IMR-90 (cell line): ENCODE data around the gene BANP. TPM values are rescaled to one million over a fixed set of nuclear protein-coding genes. Genes with fewer than 3 reads are reported as not detected.

ENCODE experiments used
- ATAC-seq: fragments of 200-7000 bp; cut with Tn5 transposase; 2 replicates; pipeline ENCODE4 v1.9.1; 2020; ENCODE audit warnings: low read depth, mild to moderate bottlenecking, moderate library complexity
- BruUV-seq: library from RNA; stranded (reverse); fragments of 400-500 nt; replicated peaks from 2 replicates; lab custom pipeline; 2021; lab: Mats Ljungman, UMichigan
- CTCF ChIA-PET: fragments of 300-600 bp; formaldehyde crosslinking; extraction: SDS; loops from one replicate; lab custom pipeline; 2021; ENCODE audit warnings: antibody characterized with exemption; lab: Yijun Ruan, JAX
- POLR2A ChIA-PET: fragments of 300-600 bp; sonication (Branson Sonifier 250); formaldehyde crosslinking; loops from one replicate; lab custom pipeline; 2022; ENCODE audit warnings: antibody characterized with exemption; ENCODE audit not compliant: unreplicated experiment; lab: Charles Lee
- DNase-seq: peaks from one replicate; pipeline ENCODE4 v3.0.0; 2013
- H2AFZ ChIP-seq: replicated peaks from 2 replicates; pipeline ENCODE3; 2013; ENCODE audit warnings: low read length, mild to moderate bottlenecking; ENCODE audit not compliant: poor library complexity
- H2AK5ac ChIP-seq: 2 replicates; pipeline ENCODE4 v1.6.1; 2013; ENCODE audit warnings: low read depth, low read length, inconsistent platforms
- H2AK9ac ChIP-seq: replicated peaks from 2 replicates; pipeline ENCODE3; 2013; ENCODE audit warnings: mild to moderate bottlenecking, low read depth, low read length, moderate library complexity; ENCODE audit not compliant: poor library complexity
- H2BK120ac ChIP-seq: 2 replicates; pipeline ENCODE4 v1.6.1; 2013; ENCODE audit warnings: low read depth, low read length, inconsistent platforms
- H2BK15ac ChIP-seq: 3 replicates; pipeline ENCODE4 v1.6.1; 2013; ENCODE audit warnings: low read depth, low read length, inconsistent platforms
- H2BK20ac ChIP-seq: 2 replicates; pipeline ENCODE4 v1.6.1; 2013; ENCODE audit warnings: low read depth, mild to moderate bottlenecking, inconsistent platforms, low read length, moderate library complexity
- H2BK5ac ChIP-seq: 2 replicates; pipeline ENCODE4 v1.6.1; 2013; ENCODE audit warnings: mild to moderate bottlenecking, low read depth, low read length, inconsistent platforms; ENCODE audit not compliant: poor library complexity, severe bottlenecking
- H3K14ac ChIP-seq: replicated peaks from 2 replicates; pipeline ENCODE4 v1.6.1; 2013; ENCODE audit warnings: low read depth, low read length, inconsistent platforms
- H3K18ac ChIP-seq: 2 replicates; pipeline ENCODE4 v1.6.1; 2013; ENCODE audit warnings: low read depth, low read length, control low read depth
- H3K23ac ChIP-seq: 2 replicates; pipeline ENCODE4 v1.6.1; 2013; ENCODE audit warnings: low read depth, low read length, inconsistent platforms
- H3K27ac ChIP-seq: 2 replicates; pipeline ENCODE4 v1.5.1; 2013; ENCODE audit warnings: mild to moderate bottlenecking, control low read depth, low read length; ENCODE audit not compliant: insufficient read depth
- H3K27me3 ChIP-seq: 2 replicates; pipeline ENCODE4 v1.6.1; 2013; ENCODE audit warnings: low read length; ENCODE audit not compliant: control insufficient read depth, insufficient read depth
- H3K36me3 ChIP-seq: 2 replicates; pipeline ENCODE4 v1.6.1; 2013; ENCODE audit warnings: low read length, mixed read lengths; ENCODE audit not compliant: control insufficient read depth, insufficient read depth
- H3K4ac ChIP-seq: 2 replicates; pipeline ENCODE4 v1.6.1; 2013; ENCODE audit warnings: low read depth, low read length, inconsistent platforms
- H3K4me1 ChIP-seq: 2 replicates; pipeline ENCODE4 v1.6.1; 2013; ENCODE audit warnings: low read length, mixed read lengths; ENCODE audit not compliant: control insufficient read depth, insufficient read depth
- H3K4me2 ChIP-seq: 2 replicates; pipeline ENCODE4 v1.6.1; 2013; ENCODE audit warnings: low read depth, mild to moderate bottlenecking, control low read depth, low read length, moderate library complexity
- H3K4me3 ChIP-seq: 2 replicates; pipeline ENCODE4 v1.5.1; 2013; ENCODE audit warnings: low read depth, mild to moderate bottlenecking, control low read depth, low read length, moderate library complexity; ENCODE audit not compliant: insufficient read depth
- H3K56ac ChIP-seq: 2 replicates; pipeline ENCODE4 v1.6.1; 2013; ENCODE audit warnings: low read length, inconsistent platforms; ENCODE audit not compliant: insufficient read depth; ENCODE audit errors: extremely low read depth
- H3K79me1 ChIP-seq, 2 experiments: 2 replicates each; pipeline ENCODE4 v1.6.1; 2013; ENCODE audit warnings: low read length in 2 of 2, inconsistent platforms in 1 of 2, low read depth in 1 of 2
- H3K9ac ChIP-seq: 2 replicates; pipeline ENCODE4 v1.6.1; 2013; ENCODE audit warnings: low read depth, low read length, control low read depth
- H3K9me1 ChIP-seq: 2 replicates; pipeline ENCODE4 v1.6.1; 2013; ENCODE audit warnings: low read length, inconsistent platforms; ENCODE audit not compliant: insufficient read depth
- H3K9me3 ChIP-seq: 2 replicates; pipeline ENCODE4 v1.6.1; 2013; ENCODE audit warnings: low read length; ENCODE audit not compliant: control insufficient read depth, insufficient read depth
- H4K20me1 ChIP-seq: 2 replicates; pipeline ENCODE4 v1.6.1; 2013; ENCODE audit warnings: low read length, inconsistent platforms; ENCODE audit not compliant: insufficient read depth
- H4K5ac ChIP-seq: 2 replicates; pipeline ENCODE4 v1.6.1; 2013; ENCODE audit warnings: mild to moderate bottlenecking, low read depth, low read length, control low read depth
- H4K8ac ChIP-seq, 2 experiments: 2 replicates each; pipeline ENCODE4 v1.6.1; 2013; ENCODE audit warnings: low read depth in 2 of 2, low read length in 2 of 2, control low read depth in 1 of 2, inconsistent platforms in 1 of 2
- H4K91ac ChIP-seq: 2 replicates; pipeline ENCODE4 v1.6.1; 2013; ENCODE audit warnings: low read depth, low read length, inconsistent platforms; ENCODE audit not compliant: insufficient read depth
- MAFK ChIP-seq: IDR thresholded peaks from 2 replicates; pipeline ENCODE4 v1.6.1; 2012; ENCODE audit warnings: low read depth, low read length, improper control_type of control experiment
- MAZ ChIP-seq: IDR thresholded peaks from 2 replicates; pipeline ENCODE4 v1.6.1; 2012; ENCODE audit warnings: low read depth, mild to moderate bottlenecking, low read length, improper control_type of control experiment, moderate library complexity, borderline replicate concordance
- NFE2L2 ChIP-seq: fragments of 150-350 bp; IDR thresholded peaks from 2 replicates; pipeline ENCODE4 v1.6.1; 2016; ENCODE audit warnings: low read depth, mild to moderate bottlenecking, low read length
- POLR2A ChIP-seq: IDR thresholded peaks from 2 replicates; pipeline ENCODE4 v1.6.1; 2012; ENCODE audit warnings: mild to moderate bottlenecking, low read depth, low read length
- RAD21 ChIP-seq: IDR thresholded peaks from 2 replicates; pipeline ENCODE4 v1.6.1; 2012; ENCODE audit warnings: low read length, improper control_type of control experiment
- RCOR1 ChIP-seq: IDR thresholded peaks from 2 replicates; pipeline ENCODE4 v1.6.1; 2012; ENCODE audit warnings: mild to moderate bottlenecking, low read length, improper control_type of control experiment; ENCODE audit not compliant: insufficient replicate concordance
- WGBS, 2 experiments: methylation state at CpG; one replicate each; pipeline versions ENCODE4 v1.1.5 to v1.1.7; 2013; ENCODE audit warnings: missing lambda C conversion rate in 2 of 2; ENCODE audit not compliant: insufficient read length in 1 of 2; ENCODE audit errors: extremely low coverage in 2 of 2; 5-methylcytosine and 5-hydroxymethylcytosine counted together
- dilution Hi-C: fragments of 300-500 bp; cut with HindIII; formaldehyde crosslinking; loops from one replicate; pipeline ENCODE4 v1.14.3; 2018; ENCODE audit warnings: low sequenced_read_pairs; ENCODE audit not compliant: unreplicated experiment
- in situ Hi-C: fragments of 300-500 bp; cut with MboI; formaldehyde crosslinking; loops from 3 replicates; pipeline ENCODE4 v1.14.3; 2019; ENCODE audit warnings: low sequenced_read_pairs, inconsistent platforms, mixed read lengths
- intact Hi-C: fragments of 100-400 bp; cut with micrococcal nuclease; formaldehyde crosslinking; loops from 2 replicates; pipeline ENCODE4 v1.10.0; 2022
- polyA plus RNA-seq, 3 experiments: library from polyadenylated mRNA; depleted of rRNA; stranded (reverse); fragments of >200 nt; gene quantifications; 2 replicates each; pipeline ENCODE4 v1.2.3, GENCODE V29; 2012; ENCODE audit warnings: low replicate concordance in 1 of 3
- total RNA-seq: library from RNA; depleted of rRNA; stranded (reverse); fragments of >200 nt; gene quantifications from 2 replicates; pipeline ENCODE4 v1.2.3, GENCODE V29; 2012
- TF ChIP-seq, protein P1 (sequence below): fragments of 150-350 bp; IDR thresholded peaks from 2 replicates; pipeline ENCODE4 v1.6.1; 2017; ENCODE audit warnings: mild to moderate bottlenecking, antibody characterized with exemption, low read length, low read depth
- TF ChIP-seq, protein P2 (sequence below): fragments of 150-350 bp; IDR thresholded peaks from 2 replicates; pipeline ENCODE4 v1.6.1; 2016; ENCODE audit warnings: low read depth, mild to moderate bottlenecking, low read length, moderate library complexity, borderline replicate concordance

BANP gene
- total and polyA plus RNA-seq, 2 of the 4 experiments (the other 2 are of a cell fraction) = 17.4 to 17.9 TPM

DNA sequence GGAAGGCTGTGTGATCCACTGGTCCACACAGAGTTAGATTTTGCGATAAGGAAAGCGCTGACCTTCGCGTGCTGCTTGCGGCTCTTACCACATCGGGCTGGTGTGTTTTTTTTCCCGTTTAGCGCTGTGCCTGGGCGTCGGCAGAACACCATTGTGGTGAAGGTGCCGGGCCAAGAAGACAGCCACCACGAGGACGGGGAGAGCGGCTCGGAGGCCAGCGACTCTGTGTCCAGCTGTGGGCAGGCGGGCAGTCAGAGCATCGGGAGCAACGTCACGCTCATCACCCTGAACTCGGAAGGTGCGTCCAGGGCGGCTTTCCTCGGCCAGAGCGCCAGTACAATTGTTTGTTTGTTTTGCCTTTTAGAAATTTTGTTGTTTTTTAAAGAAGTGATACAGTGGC is 54.7 kb downstream of the BANP start:
- no peak overlapping the region for H2BK20ac ChIP-seq
- 98% methylated on average over 8 of the region's 25 CpGs; no CpG with 5 or more reads in 1 of the 2 experiments for WGBS, 2 experiments
- dilution Hi-C loops (no loop called here), in situ Hi-C loops (no loop called here), intact Hi-C loops (no loop called here)
- no peak overlapping the region for H3K18ac ChIP-seq
- H3K4me3 ChIP-seq = no peak overlapping the region
- H3K14ac ChIP-seq = no peak overlapping the region
- peaks cover 5% of the 10 kb centered on the region for H3K9me1 ChIP-seq
- no peak overlapping the region for H2BK120ac ChIP-seq
- H4K91ac ChIP-seq = no peak overlapping the region
- H3K4ac ChIP-seq = no peak overlapping the region
- POLR2A ChIA-PET = no interaction called here
- H2AK9ac ChIP-seq = no peak overlapping the region
- no peak overlapping the region for H3K23ac ChIP-seq
- no peak overlapping the region for H4K8ac ChIP-seq
- no peak overlapping the region for H3K27ac ChIP-seq
- no peaks in the 10 kb centered on the region for H3K27me3 ChIP-seq
- H2BK5ac ChIP-seq = no peak overlapping the region
- no peak overlapping the region; the same call in 1 of the 2 replicates for H2AK5ac ChIP-seq
- H4K20me1 ChIP-seq = peaks cover 16% of the 10 kb centered on the region
- TF ChIP-seq MAFK = no peak
- TF ChIP-seq RAD21 = no peak
- no peak for TF ChIP-seq NFE2L2
- TF ChIP-seq RCOR1 = no peak
- no peak for TF ChIP-seq POLR2A
- TF ChIP-seq, protein P1, sequence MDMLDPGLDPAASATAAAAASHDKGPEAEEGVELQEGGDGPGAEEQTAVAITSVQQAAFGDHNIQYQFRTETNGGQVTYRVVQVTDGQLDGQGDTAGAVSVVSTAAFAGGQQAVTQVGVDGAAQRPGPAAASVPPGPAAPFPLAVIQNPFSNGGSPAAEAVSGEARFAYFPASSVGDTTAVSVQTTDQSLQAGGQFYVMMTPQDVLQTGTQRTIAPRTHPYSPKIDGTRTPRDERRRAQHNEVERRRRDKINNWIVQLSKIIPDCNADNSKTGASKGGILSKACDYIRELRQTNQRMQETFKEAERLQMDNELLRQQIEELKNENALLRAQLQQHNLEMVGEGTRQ = no peak
- TF ChIP-seq MAZ = no peak
- TF ChIP-seq, protein P2, sequence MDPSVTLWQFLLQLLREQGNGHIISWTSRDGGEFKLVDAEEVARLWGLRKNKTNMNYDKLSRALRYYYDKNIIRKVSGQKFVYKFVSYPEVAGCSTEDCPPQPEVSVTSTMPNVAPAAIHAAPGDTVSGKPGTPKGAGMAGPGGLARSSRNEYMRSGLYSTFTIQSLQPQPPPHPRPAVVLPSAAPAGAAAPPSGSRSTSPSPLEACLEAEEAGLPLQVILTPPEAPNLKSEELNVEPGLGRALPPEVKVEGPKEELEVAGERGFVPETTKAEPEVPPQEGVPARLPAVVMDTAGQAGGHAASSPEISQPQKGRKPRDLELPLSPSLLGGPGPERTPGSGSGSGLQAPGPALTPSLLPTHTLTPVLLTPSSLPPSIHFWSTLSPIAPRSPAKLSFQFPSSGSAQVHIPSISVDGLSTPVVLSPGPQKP = no peak
- ATAC-seq (no peak), DNase-seq (no peak)
- H3K4me2 ChIP-seq = no peak overlapping the region
- peaks cover 3 to 38% of the 10 kb centered on the region in 2 experiments; a peak in 3 of 4 replicates for H3K79me1 ChIP-seq
- no peak overlapping the region for H2BK15ac ChIP-seq
- no peaks in the 10 kb centered on the region for H3K4me1 ChIP-seq
- H3K36me3 ChIP-seq = peaks cover 21% of the 10 kb centered on the region
- no TSS peak for BruUV-seq
- H2AFZ ChIP-seq = no peak overlapping the region
- no peaks in the 10 kb centered on the region for H3K9me3 ChIP-seq
- CTCF ChIA-PET = no interaction called here
- no peak overlapping the region for H4K5ac ChIP-seq
- no peak overlapping the region for H3K9ac ChIP-seq
- H3K56ac ChIP-seq = no peak overlapping the region
